Esophagus muscularis mucosa (tissue), 4 donors: ENCODE data around the gene SUN1. TPM values are rescaled to one million over a fixed set of nuclear protein-coding genes. Genes with fewer than 3 reads are reported as not detected.
"Not testable (repeated sequence)": the region's sequence is repeated elsewhere in the genome, so short reads cannot be mapped to it uniquely, and the experiment has no call there.

Experiments used
- DNase-seq: peaks from one replicate; pipeline ENCODE4 v3.0.0-alpha.2; 2017; ENCODE audit errors: extremely low spot score
- H3K27ac ChIP-seq, 4 donors: fragments of 200-600 bp; sonication (generic); replicated peaks in 1 of 4; 1 replicate in 3 of 4; 2 replicates in 1 of 4; pipeline ENCODE4 v1.5.1; 2016 to 2019; ENCODE audit warnings: mild to moderate bottlenecking in 1 of 4
- H3K27me3 ChIP-seq, 4 donors: fragments of 200-600 bp; sonication (generic); one replicate each; pipeline versions ENCODE4 v1.5.1 to v1.6.0; 2016 to 2019
- H3K36me3 ChIP-seq, 4 donors: fragments of 200-600 bp; sonication (generic); one replicate each; pipeline ENCODE4 v1.5.1; 2016 to 2019
- H3K4me1 ChIP-seq, 4 donors: fragments of 200-600 bp; sonication (generic); one replicate each; pipeline ENCODE4 v1.5.1; 2016 to 2019
- H3K4me3 ChIP-seq, 4 donors: fragments of 200-600 bp; sonication (generic); 1 replicate in 2 of 4; 2 replicates in 2 of 4; pipeline ENCODE4 v1.5.1; 2016 to 2019; ENCODE audit warnings: mild to moderate bottlenecking in 4 of 4, moderate library complexity in 1 of 4
- H3K9me3 ChIP-seq, 4 donors: fragments of 200-600 bp; sonication (generic); 1 replicate in 3 of 4; 2 replicates in 1 of 4; pipeline ENCODE4 v1.5.1; 2016 to 2019
- CTCF ChIP-seq, 3 experiments: fragments of 200-600 bp in 2 of 3; fragments of 450-650 bp in 1 of 3; sonication (generic) in 2 of 3; IDR thresholded peaks; one replicate each; pipeline ENCODE4 v1.5.1; 2017 to 2019; ENCODE audit warnings: antibody characterized with exemption in 3 of 3, mild to moderate bottlenecking in 2 of 3, moderate library complexity in 1 of 3
- EP300 ChIP-seq: sonication (generic); formaldehyde crosslinking; IDR thresholded peaks from one replicate; pipeline ENCODE4 v1.6.1; 2017; ENCODE audit warnings: antibody characterized with exemption
- POLR2A ChIP-seq: fragments of 450-650 bp; IDR thresholded peaks from one replicate; pipeline ENCODE4 v1.6.1; 2017; ENCODE audit warnings: antibody characterized with exemption, moderate library complexity, mild to moderate bottlenecking, low read depth
- POLR2AphosphoS5 ChIP-seq, 2 donors: sonication (generic); formaldehyde crosslinking; IDR thresholded peaks; one replicate each; pipeline ENCODE4 v1.6.1; 2017; ENCODE audit warnings: antibody characterized with exemption in 2 of 2
- WGBS: methylation state at CpG from one replicate; pipeline ENCODE4 v1.1.5; 2018; 5-methylcytosine and 5-hydroxymethylcytosine counted together
- intact Hi-C: fragments of 100-400 bp; cut with DNase I; formaldehyde crosslinking; loops from one replicate; pipeline ENCODE4 v1.15.1; 2023
- total RNA-seq, 4 donors: library from RNA; depleted of rRNA; stranded (reverse); fragments of >200 nt; gene quantifications; one replicate each; pipeline versions ENCODE4 v1.1.0 to v1.2.1, GENCODE V29; 2016

SUN1 gene
- total RNA-seq, 4 donors from 2014 or later: 132 to 149 (median 147) TPM

GRCh38 chr7:906776-907157 lies 74.5 kb downstream of the SUN1 start:
- no peak overlapping the region for H3K27ac ChIP-seq
- peaks cover 0 to 19% (median 9%) of the 10 kb centered on the region in 4 donors for H3K36me3 ChIP-seq
- peaks cover 6 to 38% (median 24%) of the 10 kb centered on the region in 4 donors for H3K4me1 ChIP-seq
- no peaks in the 10 kb centered on the region for H3K27me3 ChIP-seq
- intact Hi-C loops: no loop called here
- no peak for DNase-seq
- TF ChIP-seq CTCF (IDR thresholded peaks at IDR 0.05): no peak
- TF ChIP-seq POLR2A: no peak
- no peak for TF ChIP-seq POLR2AphosphoS5 (IDR thresholded peaks at IDR 0.05)
- no peak for TF ChIP-seq EP300
- H3K4me3 ChIP-seq: no peak overlapping the region
- H3K9me3 ChIP-seq: no peaks in the 10 kb centered on the region
- WGBS: 89% methylated on average over 4 of the region's 10 CpGs

- TF ChIP-seq CTCF (IDR thresholded peaks at IDR 0.05) (no peak), POLR2A (no peak), POLR2AphosphoS5 (IDR thresholded peaks at IDR 0.05) (no peak), EP300 (no peak)
- Histone ChIP-seq H3K27ac (peak overlapping the region in 1 of 4 donors; percentile 76), H3K4me1 (peaks cover 6 to 36% (median 21%) of the 10 kb centered on the region in 4 donors), H3K4me3 (no peak overlapping the region), H3K27me3 (no peaks in the 10 kb centered on the region), H3K9me3 (no peaks in the 10 kb centered on the region), H3K36me3 (peaks cover 0 to 21% (median 9%) of the 10 kb centered on the region in 4 donors)
- intact Hi-C loops: no loop called here
- DNase-seq: no peak
- WGBS: 78% methylated on average over 30 of the region's 49 CpGs
These were observed 75.1 kb downstream of the SUN1 start for GRCh38 chr7:907158-907980.

GRCh38 chr7:908159-908581 lies 75.9 kb downstream of the SUN1 start:
- Histone ChIP-seq H3K4me1 (peaks cover 6 to 36% (median 21%) of the 10 kb centered on the region in 4 donors), H3K27ac (peak overlapping the region; percentile 20 to 76 (median 48))
- WGBS: 70% methylated on average over 2 of the region's 12 CpGs

GRCh38 chr7:908591-909357 lies 76.5 kb downstream of the SUN1 start:
- H3K9me3 ChIP-seq, intact Hi-C loops, H3K27me3 ChIP-seq, DNase-seq: not testable (repeated sequence)
- peaks cover 6 to 36% (median 22%) of the 10 kb centered on the region in 4 donors for H3K4me1 ChIP-seq
- peak; percentile 78 to 90 (median 78) for TF ChIP-seq CTCF (IDR thresholded peaks at IDR 0.05)
- WGBS: 44% methylated on average over 5 of the region's 73 CpGs
- peak overlapping the region; percentile 40 to 49 (median 43) for H3K4me3 ChIP-seq
- H3K36me3 ChIP-seq: peaks cover 0 to 21% (median 9%) of the 10 kb centered on the region in 4 donors
- H3K27ac ChIP-seq: peak overlapping the region; percentile 20 to 76 (median 48)

More at GRCh38 chr7:908159-908581, 75.9 kb downstream of the SUN1 start:
- no peak overlapping the region for H3K4me3 ChIP-seq
- intact Hi-C loops: no loop called here
- DNase-seq: no peak
- no peaks in the 10 kb centered on the region for H3K9me3 ChIP-seq
- no peaks in the 10 kb centered on the region for H3K27me3 ChIP-seq
- TF ChIP-seq POLR2AphosphoS5 (IDR thresholded peaks at IDR 0.05) (no peak), EP300 (no peak), CTCF (IDR thresholded peaks at IDR 0.05) (no peak), POLR2A (no peak)
- H3K36me3 ChIP-seq: peaks cover 0 to 21% (median 9%) of the 10 kb centered on the region in 4 donors
